GM13977 (cell line): Measurements from ENCODE around the gene GBA2.

Source experiments
- DNase-seq: peaks from one replicate; pipeline ENCODE4 v3.0.0; 2012; ENCODE audit warnings: low spot score
- CTCF ChIP-seq: IDR thresholded peaks from 2 replicates; pipeline ENCODE4 v1.5.1; 2012; ENCODE audit warnings: mild to moderate bottlenecking, control low read depth; ENCODE audit not compliant: insufficient read depth; ENCODE audit errors: extremely low read depth, missing control alignments
- in situ Hi-C: fragments of 300-500 bp; cut with MboI; formaldehyde crosslinking; loops from one replicate; pipeline ENCODE4 v1.12.0; 2022; ENCODE audit warnings: low sequenced_read_pairs, low pct_unique_long_range_greater_than_20kb, mixed read lengths, inconsistent platforms; ENCODE audit not compliant: unreplicated experiment

The GBA2 gene

GRCh38 chr9:35687972-35688557 is 61.0 kb downstream of the GBA2 start:
- no peak for DNase-seq
- no peak for TF ChIP-seq CTCF
- in situ Hi-C loops, result no loop called here

GRCh38 chr9:35687306-35687705 is 61.7 kb downstream of the GBA2 start:
- no peak for TF ChIP-seq CTCF
- no peak for DNase-seq
- in situ Hi-C loops, result no loop called here
